Activated CD8-positive, alpha-beta memory T cell treated with anti-CD3 and anti-CD28 coated beads, Interleukin-2, amount 50 U/mL, for 1 hour (primary cell): ENCODE measurements around the gene MYH8.

ENCODE experiments used
- DNase-seq: peaks from one replicate; pipeline ENCODE4 v3.0.0-alpha.2; 2020; ENCODE audit errors: extremely low read depth

MYH8 gene

GRCh38 chr17:10421900-10422542, at the start of gene MYH8:
Gene MYH8 (minus strand): TSS chr17:10421950. CDS start chr17:10420227, 1,723 bp downstream.
- DNase-seq, result no peak

GRCh38 chr17:10469459-10469858, 47.7 kb upstream of the MYH8 start, which contains the start of gene MYH4:
Gene MYH4 (minus strand): TSS chr17:10469559. CDS start chr17:10466745, 2,814 bp downstream.
- DNase-seq, result no peak

GRCh38 chr17:10463402-10463801, 41.7 kb upstream of the MYH8 start:
- no peak for DNase-seq

- no peak for DNase-seq
Observed at GRCh38 chr17:10460062-10460461, 38.3 kb upstream of the MYH8 start.

- DNase-seq, result no peak
Observed at GRCh38 chr17:10458701-10459100, 37.0 kb upstream of the MYH8 start.

- DNase-seq, result no peak
Observed at GRCh38 chr17:10457952-10458351, 36.2 kb upstream of the MYH8 start.

- no peak for DNase-seq
Observed at GRCh38 chr17:10447026-10447931, 25.5 kb upstream of the MYH8 start.

GRCh38 chr17:10439816-10440215, 18.1 kb upstream of the MYH8 start:
- DNase-seq, result no peak

- no peak for DNase-seq
Observed at GRCh38 chr17:10435096-10435495, 13.3 kb upstream of the MYH8 start.

GRCh38 chr17:10429421-10430045, 7.8 kb upstream of the MYH8 start:
- no peak for DNase-seq

- DNase-seq, result no peak
Observed at GRCh38 chr17:10428781-10429180, 7.0 kb upstream of the MYH8 start.

- DNase-seq, result no peak
Observed at GRCh38 chr17:10421211-10421610, 539 bp downstream of the MYH8 start.

GRCh38 chr17:10420811-10421210, 939 bp downstream of the MYH8 start:
- no peak for DNase-seq

GRCh38 chr17:10417431-10417830, 4.3 kb downstream of the MYH8 start:
- DNase-seq, result no peak

GRCh38 chr17:10415161-10415560, 6.6 kb downstream of the MYH8 start:
- no peak for DNase-seq

GRCh38 chr17:10403589-10403988, 18.2 kb downstream of the MYH8 start:
- DNase-seq, result no peak

GRCh38 chr17:10398352-10398751, 23.4 kb downstream of the MYH8 start:
- no peak for DNase-seq

GRCh38 chr17:10396524-10397163, 25.1 kb downstream of the MYH8 start:
- no peak for DNase-seq

- no peak for DNase-seq
Observed at GRCh38 chr17:10394201-10394887, 27.4 kb downstream of the MYH8 start.

- DNase-seq, result no peak
Observed at GRCh38 chr17:10392880-10393279, 28.9 kb downstream of the MYH8 start.

GRCh38 chr17:10385871-10386270, 35.9 kb downstream of the MYH8 start:
- no peak for DNase-seq
